Endodermal cell (in vitro differentiated cells): ENCODE results near the gene UFD1. TPM values are rescaled to one million over a fixed set of nuclear protein-coding genes. Genes with fewer than 3 reads are reported as not detected.
A peak's percentile ranks its signal among the peaks of the same experiment; 100 is the strongest.

Source experiments
- DNase-seq: peaks from one replicate; pipeline ENCODE4 v3.0.0-alpha.2; 2017
- H3K27ac ChIP-seq: 2 replicates; pipeline ENCODE4 v1.5.1; 2013; ENCODE audit warnings: mild to moderate bottlenecking, low read depth, low read length, moderate library complexity
- H3K27me3 ChIP-seq: 2 replicates; pipeline ENCODE4 v1.6.1; 2013; ENCODE audit warnings: mild to moderate bottlenecking, low read length, moderate library complexity; ENCODE audit not compliant: insufficient read depth, control insufficient read depth, poor library complexity, severe bottlenecking
- H3K36me3 ChIP-seq: 2 replicates; pipeline ENCODE4 v1.7.0; 2013; ENCODE audit warnings: mild to moderate bottlenecking, low read length, moderate library complexity; ENCODE audit not compliant: control insufficient read depth, insufficient read depth
- H3K4me1 ChIP-seq: one replicate; pipeline ENCODE4 v1.7.0; 2013; ENCODE audit warnings: low read length; ENCODE audit not compliant: control insufficient read depth, insufficient read depth
- H3K4me3 ChIP-seq: 2 replicates; pipeline ENCODE4 v1.5.1; 2013; ENCODE audit warnings: mild to moderate bottlenecking, low read length, moderate library complexity
- H3K9ac ChIP-seq: 2 replicates; pipeline ENCODE4 v1.6.1; 2013; ENCODE audit warnings: mild to moderate bottlenecking, low read length, moderate library complexity; ENCODE audit not compliant: poor library complexity, severe bottlenecking; ENCODE audit errors: extremely low read depth
- H3K9me3 ChIP-seq: 2 replicates; pipeline ENCODE4 v1.6.1; 2013; ENCODE audit warnings: mild to moderate bottlenecking, low read length, moderate library complexity; ENCODE audit not compliant: control insufficient read depth
- H3K27ac Mint-ChIP-seq: 2 replicates; pipeline ENCODE4 v1.8.0; 2020; ENCODE audit warnings: mixed read lengths
- H3K27me3 Mint-ChIP-seq: 2 replicates; pipeline ENCODE4 v1.8.0; 2021; ENCODE audit warnings: mild to moderate bottlenecking, mixed read lengths; ENCODE audit not compliant: insufficient read depth
- H3K36me3 Mint-ChIP-seq: 2 replicates; pipeline ENCODE4 v1.8.0; 2020; ENCODE audit warnings: low read depth, mixed read lengths
- H3K4me1 Mint-ChIP-seq: 2 replicates; pipeline ENCODE4 v1.8.0; 2020; ENCODE audit warnings: mixed read lengths
- H3K4me3 Mint-ChIP-seq: 2 replicates; pipeline ENCODE4 v1.8.0; 2020; ENCODE audit warnings: mild to moderate bottlenecking, moderate library complexity, mixed read lengths
- H3K9me3 Mint-ChIP-seq: 2 replicates; pipeline ENCODE4 v1.8.0; 2020; ENCODE audit warnings: mild to moderate bottlenecking, mixed read lengths
- CTCF ChIP-seq: fragments of 200-600 bp; sonication (generic); conservative IDR thresholded peaks from 2 replicates; pipeline ENCODE4 v1.5.0; 2021; ENCODE audit warnings: antibody characterized with exemption, mild to moderate bottlenecking
- WGBS, 2 experiments: methylation state at CpG; one replicate each; pipeline versions ENCODE4 v1.1.5 to v1.1.7; 2013; ENCODE audit warnings: missing lambda C conversion rate in 2 of 2, mixed read lengths in 1 of 2; ENCODE audit not compliant: insufficient coverage in 1 of 2, insufficient read length in 1 of 2; 5-methylcytosine and 5-hydroxymethylcytosine counted together
- total RNA-seq, 2 donors: library from RNA; stranded (reverse); fragmentation: NEBNext Ultra II Directional in 1 of 2; extraction: Animal tissue kit (Norgen Biotek cat#: 25700) in 1 of 2; gene quantifications; 2 replicates in 1 of 2; 3 replicates in 1 of 2; pipeline ENCODE4 v1.2.1, GENCODE V29; 2021

The UFD1 gene
- total RNA-seq, 2 donors from 2014 or later, result 67.7 to 69.2 TPM

GRCh38 chr22:19443544-19444211 is 35.3 kb downstream of the UFD1 start:
- no peak for TF ChIP-seq CTCF
- H3K9ac ChIP-seq, result no peak overlapping the region
- WGBS, 2 experiments, result 86 to 97% methylated on average over 6 to 7 of the region's 7 CpGs
- Mint-ChIP-seq H3K36me3 (peaks cover 43% of the 10 kb centered on the region), H3K4me1 (peaks cover 23% of the 10 kb centered on the region), H3K4me3 (no peak overlapping the region), H3K27ac (no peak overlapping the region), H3K9me3 (no peaks in the 10 kb centered on the region), H3K27me3 (no peaks in the 10 kb centered on the region)
- DNase-seq, result no peak
- H3K4me1 ChIP-seq, result peaks cover 7% of the 10 kb centered on the region
- H3K27ac ChIP-seq, result no peak overlapping the region
- peaks cover 41% of the 10 kb centered on the region for H3K36me3 ChIP-seq
- H3K4me3 ChIP-seq, result no peak overlapping the region
- no peaks in the 10 kb centered on the region for H3K9me3 ChIP-seq
- no peaks in the 10 kb centered on the region for H3K27me3 ChIP-seq

DNA sequence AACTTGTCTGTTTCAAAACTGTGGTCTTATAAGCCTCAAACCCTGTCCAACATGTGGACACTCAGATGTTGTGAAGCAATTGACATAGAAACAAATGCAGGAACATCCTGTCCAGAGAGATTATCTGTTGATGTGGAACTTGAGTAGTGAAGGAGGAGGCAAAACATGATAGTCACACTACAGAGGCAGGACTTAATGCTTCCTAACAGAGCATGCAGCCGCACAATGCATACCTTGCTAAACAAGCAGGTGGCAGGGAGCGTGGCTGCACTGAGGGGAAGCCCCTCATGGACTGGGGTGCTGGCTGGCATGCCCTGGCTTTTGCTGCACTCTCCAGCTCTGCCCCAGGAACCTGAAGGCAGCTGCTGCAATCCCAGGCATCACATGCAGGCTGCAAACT is 36.8 kb downstream of the UFD1 start:
- peaks cover 43% of the 10 kb centered on the region for H3K36me3 Mint-ChIP-seq
- no peak for DNase-seq
- H3K27me3 Mint-ChIP-seq, result no peaks in the 10 kb centered on the region
- no peak overlapping the region for H3K27ac Mint-ChIP-seq
- H3K36me3 ChIP-seq, result peaks cover 47% of the 10 kb centered on the region
- WGBS, 2 experiments, result 92 to 98% methylated on average over 2 of the region's 2 CpGs
- H3K4me3 ChIP-seq, result no peak overlapping the region
- no peak overlapping the region for H3K27ac ChIP-seq
- H3K4me1 Mint-ChIP-seq, result peaks cover 16% of the 10 kb centered on the region
- no peak for TF ChIP-seq CTCF
- H3K9ac ChIP-seq, result no peak overlapping the region
- no peaks in the 10 kb centered on the region for H3K9me3 Mint-ChIP-seq
- no peak overlapping the region for H3K4me3 Mint-ChIP-seq
- no peaks in the 10 kb centered on the region for H3K27me3 ChIP-seq
- H3K4me1 ChIP-seq, result peaks cover 7% of the 10 kb centered on the region
- no peaks in the 10 kb centered on the region for H3K9me3 ChIP-seq

GRCh38 chr22:19440411-19441195 is 38.4 kb downstream of the UFD1 start:
- 93 to 98% methylated on average over 5 to 8 of the region's 8 CpGs for WGBS, 2 experiments
- H3K27me3 ChIP-seq, result no peaks in the 10 kb centered on the region
- Mint-ChIP-seq H3K27me3 (no peaks in the 10 kb centered on the region), H3K9me3 (no peaks in the 10 kb centered on the region), H3K27ac (peak overlapping the region; percentile 61), H3K36me3 (peaks cover 38% of the 10 kb centered on the region), H3K4me3 (no peak overlapping the region), H3K4me1 (peaks cover 7% of the 10 kb centered on the region)
- H3K4me1 ChIP-seq, result peaks cover 7% of the 10 kb centered on the region
- no peak for TF ChIP-seq CTCF
- H3K9ac ChIP-seq, result no peak overlapping the region
- no peak overlapping the region for H3K4me3 ChIP-seq
- no peak for DNase-seq
- no peaks in the 10 kb centered on the region for H3K9me3 ChIP-seq
- no peak overlapping the region for H3K27ac ChIP-seq
- H3K36me3 ChIP-seq, result peaks cover 43% of the 10 kb centered on the region
